Thymus (tissue), 11 donors: Measurements from ENCODE around the gene EBNA1BP2. TPM values are rescaled to one million over a fixed set of nuclear protein-coding genes. Genes with fewer than 3 reads are reported as not detected.
A peak's percentile ranks its signal among the peaks of the same experiment; 100 is the strongest.

ENCODE experiments used
- DNase-seq, 9 donors: peaks; one replicate each; pipeline ENCODE4 v3.0.0-alpha.2; 2013; ENCODE audit warnings: low spot score in 9 of 9, low read depth in 6 of 9, missing footprints in 1 of 9
- H3K27ac ChIP-seq, 2 donors: one replicate each; pipeline ENCODE4 v1.5.1; 2013; ENCODE audit warnings: control low read depth in 1 of 2, low read depth in 1 of 2, low read length in 1 of 2, mild to moderate bottlenecking in 1 of 2, moderate library complexity in 1 of 2
- H3K27me3 ChIP-seq, 2 donors: one replicate each; pipeline ENCODE4 v1.5.1; 2013; ENCODE audit warnings: low read length in 1 of 2; ENCODE audit not compliant: control insufficient read depth in 2 of 2, insufficient read depth in 1 of 2
- H3K36me3 ChIP-seq, 2 donors: one replicate each; pipeline ENCODE4 v1.5.1; 2013; ENCODE audit warnings: low read length in 1 of 2, mild to moderate bottlenecking in 1 of 2, moderate library complexity in 1 of 2; ENCODE audit not compliant: control insufficient read depth in 2 of 2, insufficient read depth in 2 of 2
- H3K4me1 ChIP-seq, 2 donors: one replicate each; pipeline ENCODE4 v1.5.1; 2013; ENCODE audit warnings: low read length in 2 of 2; ENCODE audit not compliant: control insufficient read depth in 2 of 2, insufficient read depth in 2 of 2
- H3K4me3 ChIP-seq, 2 donors: one replicate each; pipeline ENCODE4 v1.5.1; 2013; ENCODE audit warnings: low read length in 2 of 2, control low read depth in 1 of 2, mild to moderate bottlenecking in 1 of 2
- H3K9me3 ChIP-seq, 2 donors: one replicate each; pipeline ENCODE4 v1.5.1; 2013; ENCODE audit warnings: low read length in 1 of 2, mild to moderate bottlenecking in 1 of 2; ENCODE audit not compliant: control insufficient read depth in 2 of 2, insufficient read depth in 1 of 2
- WGBS: extraction: QIAGEN DNeasy Blood & Tissue Kit; methylation state at CpG from one replicate; pipeline ENCODE4 v1.1.7; 2013; 5-methylcytosine and 5-hydroxymethylcytosine counted together
- polyA plus RNA-seq: library from polyadenylated mRNA; stranded (reverse); fragments of 200-250 nt; gene quantifications from one replicate; pipeline ENCODE4 v1.2.3, GENCODE V29; 2013
- total RNA-seq: library from RNA; stranded (reverse); fragments of 120-200 nt; gene quantifications from one replicate; pipeline ENCODE4 v1.2.4, GENCODE V29; 2013
- donor health status: healthy.

EBNA1BP2 gene
- total and polyA plus RNA-seq, 2 donors = 41.3 to 64.1 TPM

DNA sequence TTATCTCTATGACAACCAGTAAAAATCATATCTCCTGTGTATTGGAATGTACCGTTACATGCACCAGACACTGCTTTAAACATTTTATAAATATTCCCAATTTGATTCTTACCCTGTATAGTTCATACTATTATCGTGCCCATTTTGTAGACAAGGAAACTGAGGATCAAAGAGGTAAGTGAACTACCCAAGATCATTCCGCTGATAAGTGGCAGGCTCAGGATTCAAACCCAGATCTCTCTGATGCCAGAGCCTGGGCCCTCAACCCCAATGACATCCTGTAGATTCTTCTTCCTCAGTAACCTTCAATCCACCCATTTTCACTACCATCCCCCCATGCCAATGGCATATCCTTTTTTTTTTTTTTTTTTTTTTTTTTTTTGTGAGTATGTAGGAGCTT lies 12.3 kb upstream of the EBNA1BP2 start:
- Histone ChIP-seq H3K9me3 (no peaks in the 10 kb centered on the region), H3K4me3 (no peak overlapping the region), H3K4me1 (no peaks in the 10 kb centered on the region), H3K36me3 (no peaks in the 10 kb centered on the region), H3K27me3 (peaks cover 0 to 2% of the 10 kb centered on the region in 2 donors), H3K27ac (no peak overlapping the region)
- 98% methylated on average over 3 of the region's 3 CpGs for WGBS
- DNase-seq = no peak

DNA sequence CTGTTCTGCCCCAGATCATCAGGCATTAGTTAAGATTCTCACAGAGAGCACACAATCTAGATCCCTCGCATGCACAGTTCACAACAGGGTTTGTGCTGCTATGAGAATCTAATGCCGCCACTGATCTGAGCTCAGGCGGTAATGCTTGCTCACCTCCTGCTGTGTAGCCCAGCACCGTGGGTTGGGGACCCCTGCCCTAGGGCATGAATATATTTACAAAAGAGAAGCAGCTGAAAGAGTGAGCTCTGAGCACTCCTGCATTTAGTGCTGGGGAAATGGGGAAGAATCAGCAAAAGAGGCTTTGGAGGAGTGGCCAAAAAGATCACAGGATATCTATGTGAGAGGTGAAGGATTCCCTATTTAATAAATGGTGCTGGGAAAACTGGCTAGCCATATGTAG lies 5.6 kb upstream of the EBNA1BP2 start:
- no peak overlapping the region for H3K4me3 ChIP-seq
- no peaks in the 10 kb centered on the region for H3K9me3 ChIP-seq
- DNase-seq = no peak
- 78% methylated on average over 4 of the region's 4 CpGs for WGBS
- no peaks in the 10 kb centered on the region for H3K4me1 ChIP-seq
- no peaks in the 10 kb centered on the region for H3K36me3 ChIP-seq
- peaks cover 0 to 14% of the 10 kb centered on the region in 2 donors for H3K27me3 ChIP-seq
- no peak overlapping the region for H3K27ac ChIP-seq

- peaks cover 6 to 8% of the 10 kb centered on the region in 2 donors for H3K4me1 ChIP-seq
- H3K36me3 ChIP-seq = no peaks in the 10 kb centered on the region
- H3K9me3 ChIP-seq = no peaks in the 10 kb centered on the region
- 93% methylated on average over 2 of the region's 2 CpGs for WGBS
- no peak overlapping the region for H3K27ac ChIP-seq
- no peak overlapping the region for H3K4me3 ChIP-seq
- peaks cover 0 to 13% of the 10 kb centered on the region in 2 donors for H3K27me3 ChIP-seq
- no peak for DNase-seq
Measured at GRCh38 chr1:43174873-43175272, 2.8 kb upstream of the EBNA1BP2 start.

- peak overlapping the region in 1 of 2 donors; percentile 34 for H3K27ac ChIP-seq
- peak in 3 of 9 donors; percentile 79 to 85 (median 84) for DNase-seq
- H3K4me1 ChIP-seq = peaks cover 6 to 8% of the 10 kb centered on the region in 2 donors
- H3K27me3 ChIP-seq = peaks cover 0 to 11% of the 10 kb centered on the region in 2 donors
- 3% methylated on average over 20 of the region's 20 CpGs for WGBS
- H3K9me3 ChIP-seq = no peaks in the 10 kb centered on the region
- H3K4me3 ChIP-seq = peak overlapping the region; percentile 76 to 81
- peaks cover 7 to 19% of the 10 kb centered on the region in 2 donors for H3K36me3 ChIP-seq
Measured at GRCh38 chr1:43172527-43172972, 460 bp upstream of the EBNA1BP2 start.

- no peak for DNase-seq
- H3K27me3 ChIP-seq = peaks cover 0 to 5% of the 10 kb centered on the region in 2 donors
- 38% methylated on average over 17 of the region's 17 CpGs for WGBS
- H3K4me3 ChIP-seq = peak overlapping the region; percentile 76 to 81
- peaks cover 6 to 8% of the 10 kb centered on the region in 2 donors for H3K4me1 ChIP-seq
- no peak overlapping the region for H3K27ac ChIP-seq
- H3K9me3 ChIP-seq = no peaks in the 10 kb centered on the region
- peaks cover 15 to 30% of the 10 kb centered on the region in 2 donors for H3K36me3 ChIP-seq
Measured at GRCh38 chr1:43171312-43171875, 696 bp downstream of the EBNA1BP2 start.

GRCh38 chr1:43165765-43166164 lies 6.3 kb downstream of the EBNA1BP2 start:
- Histone ChIP-seq H3K27ac (no peak overlapping the region), H3K9me3 (no peaks in the 10 kb centered on the region), H3K4me1 (no peaks in the 10 kb centered on the region), H3K36me3 (peaks cover 31 to 42% of the 10 kb centered on the region in 2 donors), H3K4me3 (no peak overlapping the region), H3K27me3 (no peaks in the 10 kb centered on the region)
- no peak for DNase-seq
- 97% methylated on average over 5 of the region's 5 CpGs for WGBS

- H3K27ac ChIP-seq = no peak overlapping the region
- WGBS = 97% methylated on average over 3 of the region's 3 CpGs
- DNase-seq = no peak
- no peaks in the 10 kb centered on the region for H3K9me3 ChIP-seq
- no peaks in the 10 kb centered on the region for H3K27me3 ChIP-seq
- peaks cover 31 to 42% of the 10 kb centered on the region in 2 donors for H3K36me3 ChIP-seq
- no peaks in the 10 kb centered on the region for H3K4me1 ChIP-seq
- H3K4me3 ChIP-seq = no peak overlapping the region
Measured at GRCh38 chr1:43165162-43165561, 6.9 kb downstream of the EBNA1BP2 start.

- no peak overlapping the region for H3K4me3 ChIP-seq
Measured at GRCh38 chr1:43156026-43156425, 16.1 kb downstream of the EBNA1BP2 start.

GRCh38 chr1:43153443-43153842 lies 18.6 kb downstream of the EBNA1BP2 start:
- no peak overlapping the region for H3K27ac ChIP-seq
- H3K36me3 ChIP-seq = no peaks in the 10 kb centered on the region
- no peaks in the 10 kb centered on the region for H3K4me1 ChIP-seq
- over 99% methylated on average over 6 of the region's 6 CpGs for WGBS
- H3K27me3 ChIP-seq = peaks cover 5 to 13% of the 10 kb centered on the region in 2 donors
- no peaks in the 10 kb centered on the region for H3K9me3 ChIP-seq
- no peak for DNase-seq
- H3K4me3 ChIP-seq = no peak overlapping the region

More at GRCh38 chr1:43156026-43156425, 16.1 kb downstream of the EBNA1BP2 start:
- DNase-seq = no peak
- no peaks in the 10 kb centered on the region for H3K36me3 ChIP-seq
- H3K4me1 ChIP-seq = no peaks in the 10 kb centered on the region
- H3K9me3 ChIP-seq = no peaks in the 10 kb centered on the region
- no peaks in the 10 kb centered on the region for H3K27me3 ChIP-seq
- WGBS = 90% methylated on average over 7 of the region's 7 CpGs
- no peak overlapping the region for H3K27ac ChIP-seq
